Large intestine (tissue), 3 donors: ENCODE results near the gene ITSN2. TPM values are rescaled to one million over a fixed set of nuclear protein-coding genes. Genes with fewer than 3 reads are reported as not detected.
A peak's percentile ranks its signal among the peaks of the same experiment; 100 is the strongest.
"Not testable (repeated sequence)": the region's sequence is repeated elsewhere in the genome, so short reads cannot be mapped to it uniquely, and the experiment has no call there.

Source experiments
- DNase-seq, 2 donors: peaks; one replicate each; pipeline versions ENCODE4 v3.0.0 to v3.0.0-alpha.2; 2013
- H3K27ac ChIP-seq: one replicate; pipeline ENCODE4 v1.5.1; 2013; ENCODE audit warnings: low read length
- H3K27me3 ChIP-seq: 2 replicates; pipeline ENCODE4 v1.6.1; 2013; ENCODE audit warnings: low read length; ENCODE audit not compliant: control insufficient read depth, insufficient read depth
- H3K36me3 ChIP-seq: 2 replicates; pipeline ENCODE4 v1.6.1; 2013; ENCODE audit warnings: low read length; ENCODE audit not compliant: control insufficient read depth, insufficient read depth
- H3K4me1 ChIP-seq: one replicate; pipeline ENCODE4 v1.6.1; 2013; ENCODE audit warnings: low read length; ENCODE audit not compliant: control insufficient read depth, insufficient read depth
- H3K4me3 ChIP-seq: one replicate; pipeline ENCODE4 v1.5.1; 2013; ENCODE audit warnings: low read length
- H3K9me3 ChIP-seq: one replicate; pipeline ENCODE4 v1.6.1; 2013; ENCODE audit warnings: mild to moderate bottlenecking, low read depth, low read length, moderate library complexity; ENCODE audit not compliant: control insufficient read depth
- WGBS: methylation state at CpG from one replicate; pipeline ENCODE4 v1.1.5; 2013; ENCODE audit warnings: low lambda C conversion rate; ENCODE audit not compliant: insufficient coverage; 5-methylcytosine and 5-hydroxymethylcytosine counted together
- polyA plus RNA-seq: library from polyadenylated mRNA; unstranded; fragments of 120-200 nt; gene quantifications from one replicate; pipeline ENCODE4 v1.2.1, GENCODE V29; 2013

The ITSN2 gene
- polyA plus RNA-seq, 1 donor = 36.7 TPM

- Histone ChIP-seq H3K4me1 (no peaks in the 10 kb centered on the region), H3K27ac (no peak overlapping the region), H3K27me3 (no peaks in the 10 kb centered on the region), H3K9me3 (no peaks in the 10 kb centered on the region), H3K4me3 (no peak overlapping the region), H3K36me3 (no peaks in the 10 kb centered on the region)
- WGBS = no CpG with 5 or more reads among the region's 1 CpG
- DNase-seq = no peak
Measured at GRCh38 chr2:24351981-24352380, 8.4 kb downstream of the ITSN2 start.

GRCh38 chr2:24351627-24351938, 8.8 kb downstream of the ITSN2 start:
- DNase-seq = no peak
- no peaks in the 10 kb centered on the region for H3K9me3 ChIP-seq
- no peaks in the 10 kb centered on the region for H3K36me3 ChIP-seq
- WGBS = no CpG with 5 or more reads among the region's 3 CpGs
- no peaks in the 10 kb centered on the region for H3K4me1 ChIP-seq
- no peak overlapping the region for H3K4me3 ChIP-seq
- H3K27ac ChIP-seq = no peak overlapping the region
- H3K27me3 ChIP-seq = no peaks in the 10 kb centered on the region

- Histone ChIP-seq H3K9me3 (no peaks in the 10 kb centered on the region), H3K27me3 (no peaks in the 10 kb centered on the region), H3K4me3 (no peak overlapping the region), H3K4me1 (no peaks in the 10 kb centered on the region), H3K27ac (no peak overlapping the region), H3K36me3 (no peaks in the 10 kb centered on the region)
- 100% methylated on average over 6 of the region's 7 CpGs for WGBS
- DNase-seq = no peak
Measured at GRCh38 chr2:24350826-24351626, 9.3 kb downstream of the ITSN2 start.

- no peak for DNase-seq
- Histone ChIP-seq H3K27me3 (no peaks in the 10 kb centered on the region), H3K9me3 (no peaks in the 10 kb centered on the region), H3K27ac (no peak overlapping the region), H3K4me1 (no peaks in the 10 kb centered on the region), H3K4me3 (no peak overlapping the region), H3K36me3 (no peaks in the 10 kb centered on the region)
Measured at GRCh38 chr2:24349097-24349496, 11.2 kb downstream of the ITSN2 start.

GRCh38 chr2:24345937-24346336, 14.4 kb downstream of the ITSN2 start:
- no CpG with 5 or more reads among the region's 4 CpGs for WGBS
- DNase-seq = no peak
- H3K4me3 ChIP-seq = no peak overlapping the region
- H3K27me3 ChIP-seq = no peaks in the 10 kb centered on the region
- H3K4me1 ChIP-seq = no peaks in the 10 kb centered on the region
- no peak overlapping the region for H3K27ac ChIP-seq
- no peaks in the 10 kb centered on the region for H3K36me3 ChIP-seq
- no peaks in the 10 kb centered on the region for H3K9me3 ChIP-seq

GRCh38 chr2:24343225-24343882, 17.0 kb downstream of the ITSN2 start:
- H3K36me3 ChIP-seq = no peaks in the 10 kb centered on the region
- H3K9me3 ChIP-seq = no peaks in the 10 kb centered on the region
- no peaks in the 10 kb centered on the region for H3K27me3 ChIP-seq
- H3K4me3 ChIP-seq = no peak overlapping the region
- WGBS = no CpG with 5 or more reads among the region's 1 CpG
- H3K27ac ChIP-seq = no peak overlapping the region
- no peak for DNase-seq
- peaks cover 8% of the 10 kb centered on the region for H3K4me1 ChIP-seq

- DNase-seq = peak; percentile 39 to 79
- Histone ChIP-seq H3K36me3 (no peaks in the 10 kb centered on the region), H3K27ac (no peak overlapping the region), H3K27me3 (no peaks in the 10 kb centered on the region), H3K4me3 (no peak overlapping the region), H3K4me1 (peaks cover 12% of the 10 kb centered on the region), H3K9me3 (no peaks in the 10 kb centered on the region)
- WGBS = 80% methylated on average over 1 of the region's 9 CpGs
Measured at GRCh38 chr2:24342110-24342910, 18.0 kb downstream of the ITSN2 start.

GRCh38 chr2:24339856-24340262, 20.5 kb downstream of the ITSN2 start:
- no peak for DNase-seq
- WGBS = no CpG with 5 or more reads among the region's 6 CpGs
- Histone ChIP-seq H3K27me3 (no peaks in the 10 kb centered on the region), H3K36me3 (no peaks in the 10 kb centered on the region), H3K4me1 (peaks cover 12% of the 10 kb centered on the region), H3K9me3 (no peaks in the 10 kb centered on the region), H3K4me3 (no peak overlapping the region), H3K27ac (no peak overlapping the region)

GRCh38 chr2:24339098-24339497, 21.2 kb downstream of the ITSN2 start:
- not testable (repeated sequence) for H3K27me3 ChIP-seq, H3K4me3 ChIP-seq, H3K27ac ChIP-seq, H3K9me3 ChIP-seq, H3K36me3 ChIP-seq
- WGBS = 80% methylated on average over 2 of the region's 9 CpGs
- DNase-seq = peak in 1 of 2 donors; percentile 19
- H3K4me1 ChIP-seq = peaks cover 12% of the 10 kb centered on the region

- no peaks in the 10 kb centered on the region for H3K27me3 ChIP-seq
- no peaks in the 10 kb centered on the region for H3K9me3 ChIP-seq
- peak; percentile 26 to 64 for DNase-seq
- WGBS = no CpG with 5 or more reads among the region's 1 CpG
- no peak overlapping the region for H3K4me3 ChIP-seq
- no peak overlapping the region for H3K27ac ChIP-seq
- H3K4me1 ChIP-seq = peaks cover 12% of the 10 kb centered on the region
- H3K36me3 ChIP-seq = no peaks in the 10 kb centered on the region
Measured at GRCh38 chr2:24337890-24338289, 22.4 kb downstream of the ITSN2 start.
